NB4 (cell line): ENCODE results near the gene SRBD1.

Experiments
- CTCF ChIP-seq: IDR thresholded peaks from one replicate; pipeline ENCODE4 v1.5.1; 2012; ENCODE audit warnings: low read depth, low read length
- MAX ChIP-seq: IDR thresholded peaks from 2 replicates; pipeline ENCODE4 v1.6.1; 2011; ENCODE audit warnings: low read depth, low read length
- POLR2A ChIP-seq: IDR thresholded peaks from 2 replicates; pipeline ENCODE4 v1.6.1; 2011; ENCODE audit warnings: mild to moderate bottlenecking; ENCODE audit not compliant: insufficient read length; ENCODE audit errors: extremely low read depth

DNA sequence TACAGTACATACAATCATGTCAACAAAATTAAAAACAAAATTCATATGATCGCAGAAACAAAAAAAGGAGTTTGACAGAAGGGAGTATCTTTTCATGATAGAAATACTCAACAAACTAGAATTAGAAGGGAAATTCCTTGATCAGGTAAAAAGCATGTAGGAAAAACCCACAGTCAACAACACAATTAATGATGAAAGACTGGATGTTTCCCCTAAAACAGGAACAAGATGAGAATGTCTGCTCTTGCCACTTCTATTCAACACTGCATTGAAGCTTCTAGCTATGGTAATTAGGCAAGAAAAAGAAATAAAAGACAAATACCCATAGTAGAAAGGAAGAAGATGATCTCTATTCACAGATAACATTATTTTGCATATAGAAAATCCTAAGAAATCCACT is 87.1 kb downstream of the SRBD1 start:
- no peak for TF ChIP-seq POLR2A
- no peak for TF ChIP-seq CTCF
- TF ChIP-seq MAX, result no peak
